H1 (cell line): ENCODE data around the gene CGNL1.

Experiments used
- ASH2L ChIP-seq: fragments of 200-600, 300-600 bp; sonication (generic); IDR thresholded peaks from one replicate; pipeline ENCODE4 v1.7.1; 2017; ENCODE audit warnings: low read length
- E2F6 ChIP-seq: IDR thresholded peaks from 2 replicates; pipeline ENCODE4 v1.6.1; 2012; ENCODE audit warnings: inconsistent platforms
- GABPA ChIP-seq: IDR thresholded peaks from 2 replicates; pipeline ENCODE4 v1.6.1; 2011; ENCODE audit warnings: mild to moderate bottlenecking, low read length, moderate library complexity, borderline replicate concordance; ENCODE audit not compliant: insufficient read depth
- JUND ChIP-seq: IDR thresholded peaks from 2 replicates; pipeline ENCODE4 v1.6.1; 2011; ENCODE audit warnings: mild to moderate bottlenecking, improper control_type of control experiment, low read length
- MAFK ChIP-seq: IDR thresholded peaks from 2 replicates; pipeline ENCODE4 v1.6.1; 2012; ENCODE audit warnings: low read depth, mild to moderate bottlenecking, improper control_type of control experiment, low read length
- RBBP5 ChIP-seq: IDR thresholded peaks from 2 replicates; pipeline ENCODE4 v1.7.1; 2012; ENCODE audit warnings: low read depth, mild to moderate bottlenecking, inconsistent platforms, low read length, moderate library complexity, borderline replicate concordance
- SP1 ChIP-seq: IDR thresholded peaks from 2 replicates; pipeline ENCODE4 v1.6.1; 2011; ENCODE audit warnings: low read depth, low read length
- TBP ChIP-seq: IDR thresholded peaks from 2 replicates; pipeline ENCODE4 v1.6.1; 2011; ENCODE audit warnings: low read depth, low read length, improper control_type of control experiment
- YY1 ChIP-seq: IDR thresholded peaks from 2 replicates; pipeline ENCODE4 v1.6.1; 2011; ENCODE audit warnings: low read depth, mild to moderate bottlenecking, low read length
- TF ChIP-seq, protein P1 (sequence below), 3 experiments: IDR thresholded peaks; 1 replicate in 2 of 3; 2 replicates in 1 of 3; pipeline versions ENCODE4 v1.5.1 to v1.6.1; 2011; ENCODE audit warnings: low read length in 3 of 3, mild to moderate bottlenecking in 3 of 3, inconsistent platforms in 2 of 3, low read depth in 1 of 3, moderate library complexity in 1 of 3; ENCODE audit not compliant: insufficient read depth in 1 of 3; ENCODE audit errors: control extremely low read depth in 1 of 3

GRCh38 chr15:57549935-57550334 is 173.6 kb downstream of the CGNL1 start:
- no peak for TF ChIP-seq YY1
- TF ChIP-seq, protein P1, sequence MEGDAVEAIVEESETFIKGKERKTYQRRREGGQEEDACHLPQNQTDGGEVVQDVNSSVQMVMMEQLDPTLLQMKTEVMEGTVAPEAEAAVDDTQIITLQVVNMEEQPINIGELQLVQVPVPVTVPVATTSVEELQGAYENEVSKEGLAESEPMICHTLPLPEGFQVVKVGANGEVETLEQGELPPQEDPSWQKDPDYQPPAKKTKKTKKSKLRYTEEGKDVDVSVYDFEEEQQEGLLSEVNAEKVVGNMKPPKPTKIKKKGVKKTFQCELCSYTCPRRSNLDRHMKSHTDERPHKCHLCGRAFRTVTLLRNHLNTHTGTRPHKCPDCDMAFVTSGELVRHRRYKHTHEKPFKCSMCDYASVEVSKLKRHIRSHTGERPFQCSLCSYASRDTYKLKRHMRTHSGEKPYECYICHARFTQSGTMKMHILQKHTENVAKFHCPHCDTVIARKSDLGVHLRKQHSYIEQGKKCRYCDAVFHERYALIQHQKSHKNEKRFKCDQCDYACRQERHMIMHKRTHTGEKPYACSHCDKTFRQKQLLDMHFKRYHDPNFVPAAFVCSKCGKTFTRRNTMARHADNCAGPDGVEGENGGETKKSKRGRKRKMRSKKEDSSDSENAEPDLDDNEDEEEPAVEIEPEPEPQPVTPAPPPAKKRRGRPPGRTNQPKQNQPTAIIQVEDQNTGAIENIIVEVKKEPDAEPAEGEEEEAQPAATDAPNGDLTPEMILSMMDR (IDR thresholded peaks at IDR 0.05; ENCODE audit: control extremely low read depth in 1 of 3, insufficient read depth in 1 of 3, low read depth in 1 of 3, low read length in 3 of 3), result no peak
- no peak for TF ChIP-seq ASH2L
- TF ChIP-seq SP1, result no peak
- TF ChIP-seq RBBP5, result no peak
- TF ChIP-seq JUND, result no peak
- no peak for TF ChIP-seq GABPA
- TF ChIP-seq MAFK, result no peak
- no peak for TF ChIP-seq TBP
- TF ChIP-seq E2F6, result no peak
